DOHH2 (cell line): ENCODE results near the gene TCHH.

Experiments used
- H3F3A ChIP-seq: fragments of 200-600 bp; sonication (generic), shearing (Covaris generic); 2 replicates; pipeline ENCODE4 v1.6.0; 2016; ENCODE audit warnings: antibody characterized with exemption, mild to moderate bottlenecking; ENCODE audit not compliant: control insufficient read depth, insufficient read depth
- H3K27ac ChIP-seq: fragments of 200-600 bp; sonication (generic); 2 replicates; pipeline ENCODE4 v1.5.1; 2014; ENCODE audit warnings: low read depth, mild to moderate bottlenecking, low read length, moderate library complexity
- H3K27me3 ChIP-seq: fragments of 200-600 bp; sonication (generic); 2 replicates; pipeline ENCODE4 v1.6.1; 2014; ENCODE audit warnings: mild to moderate bottlenecking, low read length, mixed read lengths; ENCODE audit not compliant: control insufficient read depth
- H3K36me3 ChIP-seq: fragments of 200-600 bp; sonication (generic); 2 replicates; pipeline ENCODE4 v1.6.1; 2014; ENCODE audit warnings: mild to moderate bottlenecking, low read length, moderate library complexity, mixed read lengths; ENCODE audit not compliant: control insufficient read depth
- H3K4me1 ChIP-seq: fragments of 200-600 bp; sonication (generic); 2 replicates; pipeline ENCODE4 v1.6.1; 2014; ENCODE audit warnings: mild to moderate bottlenecking, low read length, mixed read lengths; ENCODE audit not compliant: control insufficient read depth
- H3K4me2 ChIP-seq: fragments of 200-600 bp; sonication (generic); 2 replicates; pipeline ENCODE4 v1.6.0; 2014; ENCODE audit warnings: mild to moderate bottlenecking, low read length, moderate library complexity
- H3K4me3 ChIP-seq: fragments of 200-600 bp; sonication (generic); 2 replicates; pipeline ENCODE4 v1.5.1; 2014; ENCODE audit warnings: mild to moderate bottlenecking, low read length, mixed read lengths
- H3K79me2 ChIP-seq: fragments of 200-600 bp; sonication (generic); 2 replicates; pipeline ENCODE4 v1.6.1; 2014; ENCODE audit warnings: mild to moderate bottlenecking, low read length, mixed read lengths; ENCODE audit not compliant: control insufficient read depth
- H3K9me2 ChIP-seq: fragments of 200-600 bp; sonication (generic); replicated peaks from 2 replicates; pipeline ENCODE4 v1.6.1; 2014; ENCODE audit warnings: mild to moderate bottlenecking, low read length, mixed read lengths; ENCODE audit not compliant: control insufficient read depth
- H3K9me3 ChIP-seq: fragments of 200-600 bp; sonication (generic); 2 replicates; pipeline ENCODE4 v1.6.1; 2014; ENCODE audit warnings: antibody characterized with exemption, low read length, mixed read lengths; ENCODE audit not compliant: control insufficient read depth, insufficient read depth
- H4K20me1 ChIP-seq: fragments of 200-600 bp; sonication (generic); 2 replicates; pipeline ENCODE4 v1.6.0; 2014; ENCODE audit warnings: low read depth, mild to moderate bottlenecking, antibody characterized with exemption, low read length, moderate library complexity; ENCODE audit not compliant: control insufficient read depth, insufficient read depth
- CTCF ChIP-seq: fragments of 200-600 bp; sonication (generic); IDR thresholded peaks from one replicate; pipeline ENCODE4 v1.5.1; 2014; ENCODE audit warnings: antibody characterized with exemption, mild to moderate bottlenecking, low read depth, low read length; ENCODE audit not compliant: poor library complexity, severe bottlenecking
- EZH2phosphoT487 ChIP-seq: fragments of 200-600 bp; sonication (generic); IDR thresholded peaks from 2 replicates; pipeline ENCODE4 v1.6.1; 2017; ENCODE audit warnings: borderline replicate concordance, mild to moderate bottlenecking, antibody characterized with exemption, low read length, moderate library complexity, mixed read lengths

The TCHH gene

GRCh38 chr1:152107031-152107983 is 7.9 kb downstream of the TCHH start:
- Histone ChIP-seq H3K9me2 (no peaks in the 10 kb centered on the region), H3K27ac (no peak overlapping the region), H4K20me1 (no peaks in the 10 kb centered on the region), H3K27me3 (peaks cover 25% of the 10 kb centered on the region), H3K4me2 (no peak overlapping the region), H3K36me3 (no peaks in the 10 kb centered on the region), H3K4me3 (no peak overlapping the region), H3K4me1 (peaks cover 16% of the 10 kb centered on the region), H3F3A (peaks cover 7% of the 10 kb centered on the region; the same call in 1 of the 2 replicates), H3K79me2 (no peaks in the 10 kb centered on the region), H3K9me3 (peaks cover 11% of the 10 kb centered on the region)
- no peak for TF ChIP-seq CTCF
- TF ChIP-seq EZH2phosphoT487: no peak

GRCh38 chr1:152104854-152105253 is 10.4 kb downstream of the TCHH start:
- Histone ChIP-seq H3K27me3 (peaks cover 3% of the 10 kb centered on the region; the same call in 1 of the 2 replicates), H3K79me2 (no peaks in the 10 kb centered on the region), H3K9me2 (no peaks in the 10 kb centered on the region), H3F3A (peaks cover 5% of the 10 kb centered on the region; the same call in 1 of the 2 replicates), H3K4me1 (no peaks in the 10 kb centered on the region), H3K27ac (no peak overlapping the region), H3K36me3 (no peaks in the 10 kb centered on the region), H3K9me3 (no peaks in the 10 kb centered on the region; the same call in 1 of the 2 replicates), H4K20me1 (no peaks in the 10 kb centered on the region), H3K4me2 (no peak overlapping the region), H3K4me3 (no peak overlapping the region)
- TF ChIP-seq EZH2phosphoT487 (no peak), CTCF (no peak)

DNA sequence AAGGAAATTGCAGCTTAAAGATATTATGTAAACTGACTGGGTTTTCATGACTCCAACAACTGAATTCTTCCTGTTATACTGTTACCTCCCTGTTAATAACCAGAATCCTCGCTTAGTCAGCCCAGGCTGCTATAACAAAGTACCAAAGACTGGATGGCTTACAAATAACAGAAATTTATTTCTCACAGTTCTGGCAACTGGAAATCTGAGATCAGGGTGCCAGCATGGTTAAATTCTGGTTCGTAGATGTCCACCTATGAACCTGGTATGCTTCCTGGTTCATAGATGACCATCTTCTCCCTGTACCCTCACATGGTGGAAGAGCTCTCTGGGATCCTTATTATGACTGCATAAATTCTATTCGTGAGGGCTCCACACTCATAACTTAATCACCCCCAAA is 18.3 kb downstream of the TCHH start:
- H4K20me1 ChIP-seq: no peaks in the 10 kb centered on the region

More for the DNA sequence above, 18.3 kb downstream of the TCHH start:
- Histone ChIP-seq H3K79me2 (no peaks in the 10 kb centered on the region), H3K9me2 (no peaks in the 10 kb centered on the region), H3K4me1 (no peaks in the 10 kb centered on the region), H3K36me3 (no peaks in the 10 kb centered on the region), H3K9me3 (no peaks in the 10 kb centered on the region), H3K27me3 (peaks cover 3% of the 10 kb centered on the region; the same call in 1 of the 2 replicates), H3K4me2 (no peak overlapping the region), H3F3A (no peaks in the 10 kb centered on the region), H3K27ac (no peak overlapping the region), H3K4me3 (no peak overlapping the region)
- TF ChIP-seq EZH2phosphoT487 (no peak), CTCF (no peak)
